Suprapubic skin (tissue), 4 donors: ENCODE measurements around the gene TNFRSF8. TPM values are rescaled to one million over a fixed set of nuclear protein-coding genes. Genes with fewer than 3 reads are reported as not detected.

ENCODE experiments used
- DNase-seq, 2 donors: peaks; one replicate each; pipeline ENCODE4 v3.0.0-alpha.2; 2019; ENCODE audit warnings: low spot score in 2 of 2
- H3K27ac ChIP-seq: fragments of 200-600 bp; sonication (generic); one replicate; pipeline ENCODE4 v1.5.1; 2019
- H3K27me3 ChIP-seq: fragments of 200-600 bp; sonication (generic); one replicate; pipeline ENCODE4 v1.5.1; 2019
- H3K36me3 ChIP-seq: fragments of 200-600 bp; sonication (generic); one replicate; pipeline ENCODE4 v1.5.1; 2019
- H3K4me1 ChIP-seq: fragments of 200-600 bp; sonication (generic); one replicate; pipeline ENCODE4 v1.5.1; 2019
- H3K4me3 ChIP-seq: fragments of 200-600 bp; sonication (generic); one replicate; pipeline ENCODE4 v1.5.1; 2019; ENCODE audit warnings: mild to moderate bottlenecking
- H3K9me3 ChIP-seq: fragments of 200-600 bp; sonication (generic); one replicate; pipeline ENCODE4 v1.5.1; 2019
- EP300 ChIP-seq: sonication (generic); formaldehyde crosslinking; IDR thresholded peaks from one replicate; pipeline ENCODE4 v1.6.1; 2017; ENCODE audit warnings: antibody characterized with exemption
- POLR2A ChIP-seq, 2 donors: fragments of 450-650 bp; IDR thresholded peaks; one replicate each; pipeline ENCODE4 v1.6.1; 2017; ENCODE audit warnings: antibody characterized with exemption in 2 of 2, mild to moderate bottlenecking in 2 of 2, moderate library complexity in 2 of 2
- POLR2AphosphoS5 ChIP-seq, 3 donors: sonication (generic); formaldehyde crosslinking; IDR thresholded peaks; one replicate each; pipeline ENCODE4 v1.6.1; 2017; ENCODE audit warnings: antibody characterized with exemption in 3 of 3
- WGBS: methylation state at CpG from one replicate; pipeline ENCODE4 v1.1.5; 2018; 5-methylcytosine and 5-hydroxymethylcytosine counted together
- total RNA-seq, 4 donors: library from RNA; depleted of rRNA; stranded (reverse); fragments of >200 nt; gene quantifications; one replicate each; pipeline ENCODE4 v1.1.0, GENCODE V29; 2016
- TF ChIP-seq, protein P1 (sequence below), 2 donors: fragments of 200-600 bp in 1 of 2; fragments of 450-650 bp in 1 of 2; sonication (generic) in 1 of 2; IDR thresholded peaks; one replicate each; pipeline ENCODE4 v1.5.1; 2016 to 2019; ENCODE audit warnings: antibody characterized with exemption in 2 of 2, mild to moderate bottlenecking in 1 of 2, moderate library complexity in 1 of 2

Gene TNFRSF8
- total RNA-seq, 4 donors from 2014 or later: 0.30 to 1.2 (median 0.75) TPM

DNA sequence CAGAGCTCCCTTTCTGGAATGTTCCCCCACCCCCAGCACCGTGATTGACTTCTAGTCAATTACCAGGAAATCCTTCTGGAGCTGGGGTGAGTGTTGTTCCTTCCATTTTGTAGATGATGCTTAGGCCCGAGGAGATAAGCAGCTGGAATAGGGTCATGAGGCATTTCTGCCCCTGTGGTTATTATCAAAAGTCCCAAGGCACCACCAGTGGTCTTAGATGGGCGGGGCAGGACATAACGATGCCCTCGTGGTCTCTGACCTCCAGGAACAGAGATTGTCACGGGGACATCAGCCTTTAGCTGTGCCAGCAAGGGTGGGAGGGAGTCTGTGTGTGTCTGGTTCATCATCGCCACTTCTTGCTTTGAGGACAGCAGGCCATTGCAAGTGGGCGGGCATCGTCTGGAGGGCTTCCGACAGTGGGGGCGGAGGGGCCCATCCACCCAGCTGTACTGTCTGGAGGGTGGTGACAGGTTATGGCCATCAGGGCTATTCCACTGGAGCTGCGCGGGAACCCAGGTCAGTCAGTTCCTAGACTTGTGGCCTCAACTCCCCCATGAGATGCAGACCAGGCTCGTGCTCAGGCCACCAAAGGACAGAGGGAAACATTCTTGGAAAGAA is 22.6 kb downstream of the TNFRSF8 start:
- DNase-seq: no peak
- WGBS: 72% methylated on average over 14 of the region's 14 CpGs
- no peaks in the 10 kb centered on the region for H3K4me1 ChIP-seq
- H3K27me3 ChIP-seq: no peaks in the 10 kb centered on the region
- H3K4me3 ChIP-seq: no peak overlapping the region
- TF ChIP-seq, protein P1, sequence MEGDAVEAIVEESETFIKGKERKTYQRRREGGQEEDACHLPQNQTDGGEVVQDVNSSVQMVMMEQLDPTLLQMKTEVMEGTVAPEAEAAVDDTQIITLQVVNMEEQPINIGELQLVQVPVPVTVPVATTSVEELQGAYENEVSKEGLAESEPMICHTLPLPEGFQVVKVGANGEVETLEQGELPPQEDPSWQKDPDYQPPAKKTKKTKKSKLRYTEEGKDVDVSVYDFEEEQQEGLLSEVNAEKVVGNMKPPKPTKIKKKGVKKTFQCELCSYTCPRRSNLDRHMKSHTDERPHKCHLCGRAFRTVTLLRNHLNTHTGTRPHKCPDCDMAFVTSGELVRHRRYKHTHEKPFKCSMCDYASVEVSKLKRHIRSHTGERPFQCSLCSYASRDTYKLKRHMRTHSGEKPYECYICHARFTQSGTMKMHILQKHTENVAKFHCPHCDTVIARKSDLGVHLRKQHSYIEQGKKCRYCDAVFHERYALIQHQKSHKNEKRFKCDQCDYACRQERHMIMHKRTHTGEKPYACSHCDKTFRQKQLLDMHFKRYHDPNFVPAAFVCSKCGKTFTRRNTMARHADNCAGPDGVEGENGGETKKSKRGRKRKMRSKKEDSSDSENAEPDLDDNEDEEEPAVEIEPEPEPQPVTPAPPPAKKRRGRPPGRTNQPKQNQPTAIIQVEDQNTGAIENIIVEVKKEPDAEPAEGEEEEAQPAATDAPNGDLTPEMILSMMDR (IDR thresholded peaks at IDR 0.05): no peak
- TF ChIP-seq POLR2A (IDR thresholded peaks at IDR 0.05): no peak
- no peak for TF ChIP-seq POLR2AphosphoS5 (IDR thresholded peaks at IDR 0.05)
- TF ChIP-seq EP300: no peak
- no peak overlapping the region for H3K27ac ChIP-seq
- no peaks in the 10 kb centered on the region for H3K36me3 ChIP-seq
- no peaks in the 10 kb centered on the region for H3K9me3 ChIP-seq

DNA sequence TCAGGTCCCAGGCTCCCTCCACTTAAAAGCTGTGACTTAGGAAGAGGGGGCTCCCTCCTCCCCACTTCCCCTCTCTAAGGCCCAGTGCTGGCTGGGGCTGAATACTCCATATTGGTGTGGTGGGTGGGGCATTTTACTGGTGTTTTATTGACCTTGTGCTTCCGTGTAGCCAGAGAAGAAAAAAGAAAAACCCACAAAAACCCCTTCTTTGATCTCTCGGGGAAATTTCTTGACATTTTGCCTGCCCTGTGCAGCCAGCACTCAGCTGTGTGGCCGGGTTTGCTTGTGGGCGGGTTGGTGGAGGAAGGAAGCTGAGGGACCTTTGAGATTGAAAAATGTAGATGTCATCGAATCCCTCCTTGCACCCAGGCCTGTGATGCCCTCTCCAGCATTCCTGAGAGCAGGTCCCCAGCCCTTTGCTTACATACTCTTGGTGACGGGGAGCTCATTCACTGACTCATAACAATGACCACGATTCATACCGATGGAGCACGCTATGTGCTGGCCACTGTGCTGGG is 24.8 kb downstream of the TNFRSF8 start:
- Histone ChIP-seq H3K4me1 (no peaks in the 10 kb centered on the region), H3K27me3 (no peaks in the 10 kb centered on the region), H3K36me3 (no peaks in the 10 kb centered on the region), H3K9me3 (no peaks in the 10 kb centered on the region), H3K27ac (no peak overlapping the region), H3K4me3 (no peak overlapping the region)
- DNase-seq: no peak
- TF ChIP-seq POLR2AphosphoS5 (IDR thresholded peaks at IDR 0.05) (no peak), EP300 (no peak), POLR2A (IDR thresholded peaks at IDR 0.05) (no peak)
- TF ChIP-seq, protein P1 (IDR thresholded peaks at IDR 0.05): no peak
- 55% methylated on average over 9 of the region's 9 CpGs for WGBS

DNA sequence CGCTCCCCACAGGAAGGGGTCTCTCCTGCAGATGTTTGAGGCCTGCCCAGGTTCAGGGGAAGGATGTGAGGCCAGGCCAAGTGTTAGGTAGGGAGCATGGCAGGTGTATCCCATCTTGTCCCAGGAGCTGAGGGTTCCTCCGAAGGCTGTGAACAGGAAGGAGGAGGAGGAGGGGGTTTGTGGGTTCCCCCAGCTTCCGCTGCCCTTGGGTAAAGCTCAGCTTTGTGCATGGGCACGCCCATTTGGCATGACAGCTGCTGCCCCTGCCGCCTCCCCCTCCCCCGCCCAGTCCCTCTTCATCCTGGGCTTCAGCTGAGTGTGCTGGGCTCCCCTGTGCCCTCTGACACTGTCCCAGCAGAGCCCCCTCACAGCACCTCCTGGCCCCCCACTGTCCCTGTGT is 25.5 kb downstream of the TNFRSF8 start:
- no peaks in the 10 kb centered on the region for H3K4me1 ChIP-seq
- no peaks in the 10 kb centered on the region for H3K27me3 ChIP-seq
- H3K27ac ChIP-seq: no peak overlapping the region
- H3K4me3 ChIP-seq: no peak overlapping the region
- no peaks in the 10 kb centered on the region for H3K36me3 ChIP-seq
- no peak for DNase-seq
- WGBS: 62% methylated on average over 5 of the region's 6 CpGs
- TF ChIP-seq POLR2AphosphoS5 (IDR thresholded peaks at IDR 0.05): no peak
- no peak for TF ChIP-seq EP300
- TF ChIP-seq, protein P1 (IDR thresholded peaks at IDR 0.05): no peak
- TF ChIP-seq POLR2A (IDR thresholded peaks at IDR 0.05): no peak
- no peaks in the 10 kb centered on the region for H3K9me3 ChIP-seq

DNA sequence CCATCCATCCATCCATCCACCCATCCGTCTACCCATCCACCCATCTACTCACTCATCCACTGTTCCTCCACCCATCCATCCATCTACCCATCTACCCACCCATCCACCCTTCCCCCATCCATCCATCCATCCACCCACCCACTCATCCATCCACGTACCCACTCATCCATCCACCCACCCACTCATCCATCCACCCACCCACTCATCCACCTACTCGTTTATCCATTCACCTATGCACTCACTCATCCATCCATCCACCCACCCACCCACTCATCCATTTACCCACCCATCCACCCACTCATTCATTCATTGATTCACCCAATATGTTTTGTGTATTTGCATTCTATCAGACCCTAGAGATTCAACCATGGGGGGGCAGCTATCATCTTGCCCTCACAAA is 27.2 kb downstream of the TNFRSF8 start:
- H3K27ac ChIP-seq: no peak overlapping the region
- H3K4me1 ChIP-seq: no peaks in the 10 kb centered on the region
- no peak for DNase-seq
- no peak for TF ChIP-seq EP300
- TF ChIP-seq POLR2AphosphoS5 (IDR thresholded peaks at IDR 0.05): no peak
- TF ChIP-seq, protein P1 (IDR thresholded peaks at IDR 0.05): no peak
- TF ChIP-seq POLR2A (IDR thresholded peaks at IDR 0.05): no peak
- no peak overlapping the region for H3K4me3 ChIP-seq
- no peaks in the 10 kb centered on the region for H3K9me3 ChIP-seq
- no peaks in the 10 kb centered on the region for H3K36me3 ChIP-seq
- 94% methylated on average over 3 of the region's 3 CpGs for WGBS
- H3K27me3 ChIP-seq: no peaks in the 10 kb centered on the region

DNA sequence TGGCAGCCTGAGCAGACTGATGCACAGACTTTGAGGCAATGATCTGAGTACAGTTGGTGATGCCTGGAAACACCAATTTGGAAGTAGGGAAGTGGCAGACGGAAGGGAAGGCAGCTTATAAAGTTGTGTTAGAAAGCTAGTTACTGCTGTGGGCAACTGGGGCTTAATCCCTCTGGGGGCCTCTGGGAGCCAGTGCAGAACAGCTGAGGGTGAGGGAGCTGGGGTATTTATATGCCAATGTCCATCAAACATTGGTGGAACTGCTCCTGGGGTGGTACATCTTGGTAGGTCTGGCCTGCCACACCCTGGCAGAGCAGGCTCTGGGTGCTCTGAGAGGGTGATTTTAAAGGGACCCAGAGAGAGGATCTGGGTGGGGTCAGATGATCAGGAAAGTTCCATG is 28.1 kb downstream of the TNFRSF8 start:
- no peaks in the 10 kb centered on the region for H3K27me3 ChIP-seq
- no peak overlapping the region for H3K27ac ChIP-seq
- DNase-seq: no peak
- TF ChIP-seq POLR2A (IDR thresholded peaks at IDR 0.05) (no peak), POLR2AphosphoS5 (IDR thresholded peaks at IDR 0.05) (no peak), EP300 (no peak)
- TF ChIP-seq, protein P1 (IDR thresholded peaks at IDR 0.05): no peak
- no peaks in the 10 kb centered on the region for H3K9me3 ChIP-seq
- H3K4me1 ChIP-seq: no peaks in the 10 kb centered on the region
- H3K36me3 ChIP-seq: no peaks in the 10 kb centered on the region
- no peak overlapping the region for H3K4me3 ChIP-seq
- 100% methylated on average over 1 of the region's 1 CpG for whole genome bisulfite sequencing
